CD4-positive, alpha-beta T cell treated with Interleukin-17A for 1 hour (primary cell): ENCODE measurements around the gene ACVR2A.
A peak's percentile ranks its signal among the peaks of the same experiment; 100 is the strongest.

Source experiments
- DNase-seq: peaks from one replicate; pipeline ENCODE4 v3.0.0-alpha.2; 2020

ACVR2A gene

GRCh38 chr2:147844697-147845410, at the start of gene ACVR2A:
TSS of gene ACVR2A (plus strand) at chr2:147845029. CDS start at chr2:147845153, 124 bp downstream.
- peak; percentile 56 for DNase-seq

GRCh38 chr2:147800316-147800715, 44.5 kb upstream of the ACVR2A start:
- no peak for DNase-seq

DNA sequence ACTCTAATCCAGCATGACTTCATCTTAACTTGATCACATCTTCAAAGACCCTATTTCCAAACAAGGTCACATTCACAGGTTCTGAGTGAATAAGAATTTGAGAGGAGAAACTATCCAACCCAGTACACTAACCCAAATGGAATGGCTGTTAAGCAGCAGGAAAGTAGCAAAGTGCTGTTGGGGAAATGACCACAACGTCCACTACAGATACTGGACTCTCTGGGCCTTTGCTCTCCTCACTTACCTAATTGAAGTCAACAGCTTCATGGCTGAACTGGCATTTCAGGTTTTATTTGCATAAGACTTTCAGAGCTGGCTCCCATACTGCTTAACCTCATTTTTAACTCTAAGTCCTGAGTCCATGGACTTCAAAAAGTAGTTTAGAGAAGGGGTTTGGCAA, 38.0 kb upstream of the ACVR2A start:
- no peak for DNase-seq

DNA sequence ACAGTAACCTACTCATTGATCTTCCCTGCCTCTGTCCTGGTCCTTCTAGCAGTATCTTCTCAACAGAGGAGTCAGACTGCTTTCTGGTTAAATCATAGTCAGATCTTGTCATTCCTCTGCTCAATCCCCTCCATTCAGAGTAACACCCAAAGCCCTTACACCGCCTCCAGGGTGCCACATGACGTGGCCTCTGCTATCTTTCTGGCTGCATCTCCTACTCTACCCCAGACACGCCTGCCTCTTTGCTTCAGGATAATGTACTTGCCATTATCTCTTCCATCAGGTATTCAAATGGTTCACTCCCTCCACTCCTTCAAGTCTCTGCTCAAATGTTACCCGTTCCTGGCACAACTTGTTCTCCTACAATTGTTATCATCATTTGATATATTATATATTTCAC, 36.3 kb upstream of the ACVR2A start:
- no peak for DNase-seq

- no peak for DNase-seq
Observed at GRCh38 chr2:147810883-147811765, 33.7 kb upstream of the ACVR2A start.

GRCh38 chr2:147818741-147819140, 26.1 kb upstream of the ACVR2A start:
- DNase-seq = no peak

DNA sequence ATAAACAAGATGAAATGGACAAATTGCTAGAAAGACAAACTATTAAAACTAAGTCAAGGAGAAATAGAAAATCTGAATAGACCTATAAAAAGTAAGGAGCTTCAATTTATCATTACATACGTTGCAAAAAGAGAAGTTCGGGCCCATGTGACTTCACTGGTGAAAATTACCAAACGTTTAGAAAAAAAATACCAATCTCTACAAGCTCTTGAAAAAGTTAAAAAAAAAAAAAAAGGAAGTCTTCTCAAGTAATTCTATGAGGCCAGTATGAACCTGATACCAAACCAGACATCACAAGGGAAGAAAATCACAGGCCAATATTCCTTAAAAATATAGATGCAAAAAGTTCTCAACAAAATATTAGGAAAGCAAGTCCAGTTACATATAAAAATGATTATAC, 20.2 kb upstream of the ACVR2A start:
- no peak for DNase-seq

DNA sequence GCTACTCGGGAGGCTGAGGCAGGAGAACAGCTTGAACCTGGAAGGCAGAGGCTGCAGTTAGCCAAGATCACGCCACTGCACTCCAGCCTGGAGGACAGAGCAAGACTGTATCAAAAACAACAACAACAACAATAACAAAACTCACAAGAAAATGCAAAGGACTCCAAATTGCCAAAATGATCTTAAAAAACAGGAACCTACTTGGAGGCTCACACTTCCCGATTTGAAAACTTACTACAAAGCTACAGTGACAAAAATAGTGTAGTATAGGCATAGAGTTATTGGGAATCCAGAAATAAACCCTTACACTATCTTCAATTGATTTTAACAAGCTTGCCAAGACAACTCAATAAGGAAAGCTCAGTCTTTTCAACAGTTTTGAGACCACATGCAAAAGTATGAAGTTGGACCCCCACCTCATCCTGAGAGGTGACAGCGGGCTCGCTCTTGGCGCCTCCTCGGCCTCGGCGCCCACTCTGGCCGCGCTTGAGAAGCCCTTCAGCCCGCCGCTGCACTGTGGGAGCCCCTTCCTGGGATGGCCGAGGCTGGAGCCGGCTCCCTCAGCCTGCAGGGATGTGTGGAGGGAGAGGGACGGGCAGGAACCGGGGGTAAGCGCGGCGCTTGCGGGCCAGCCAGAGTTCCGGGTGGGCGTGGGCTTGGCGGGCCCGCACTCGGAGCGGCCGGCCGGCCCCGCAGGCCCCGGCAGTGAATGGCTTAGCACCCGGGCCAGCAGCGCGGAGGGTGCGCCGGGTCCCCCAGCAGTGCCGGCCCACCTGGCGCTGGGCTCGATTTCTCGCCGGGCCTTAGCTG, 18.3 kb upstream of the ACVR2A start:
- no peak for DNase-seq

DNA sequence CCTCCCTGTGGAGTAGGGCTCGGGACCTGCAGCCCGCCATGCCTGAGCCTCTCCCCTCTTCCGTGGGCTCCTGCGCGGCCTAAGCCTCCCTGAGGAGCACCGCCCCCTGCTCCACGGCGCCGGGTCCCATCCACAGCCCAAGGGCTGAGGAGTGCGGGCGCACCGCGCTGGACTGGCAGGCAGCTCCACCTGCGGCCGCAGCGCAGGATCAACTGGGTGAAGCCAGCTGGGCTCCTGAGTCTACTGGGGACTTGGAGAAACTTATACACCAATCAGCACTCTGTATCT, 17.8 kb upstream of the ACVR2A start:
- DNase-seq = no peak

DNA sequence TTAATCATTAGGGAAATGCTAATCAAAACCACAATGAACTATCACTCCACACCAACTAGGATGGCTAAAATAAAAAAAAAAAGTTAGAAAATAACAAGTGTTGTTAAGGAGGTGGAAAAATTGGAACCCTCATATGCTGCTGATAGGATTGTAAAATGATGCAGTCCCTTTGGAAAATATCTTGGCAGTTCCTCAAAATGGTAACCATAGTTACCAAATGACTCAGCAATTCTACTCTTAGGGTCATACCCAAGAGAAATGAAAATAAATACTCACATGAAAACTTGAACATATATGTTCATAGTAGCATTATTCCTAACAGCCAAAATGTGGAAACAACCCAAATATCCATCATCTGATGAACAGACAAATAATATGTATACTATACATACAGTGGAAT, 15.7 kb upstream of the ACVR2A start:
- no peak for DNase-seq

- DNase-seq = no peak
Observed at GRCh38 chr2:147836099-147836498, 8.7 kb upstream of the ACVR2A start.

DNA sequence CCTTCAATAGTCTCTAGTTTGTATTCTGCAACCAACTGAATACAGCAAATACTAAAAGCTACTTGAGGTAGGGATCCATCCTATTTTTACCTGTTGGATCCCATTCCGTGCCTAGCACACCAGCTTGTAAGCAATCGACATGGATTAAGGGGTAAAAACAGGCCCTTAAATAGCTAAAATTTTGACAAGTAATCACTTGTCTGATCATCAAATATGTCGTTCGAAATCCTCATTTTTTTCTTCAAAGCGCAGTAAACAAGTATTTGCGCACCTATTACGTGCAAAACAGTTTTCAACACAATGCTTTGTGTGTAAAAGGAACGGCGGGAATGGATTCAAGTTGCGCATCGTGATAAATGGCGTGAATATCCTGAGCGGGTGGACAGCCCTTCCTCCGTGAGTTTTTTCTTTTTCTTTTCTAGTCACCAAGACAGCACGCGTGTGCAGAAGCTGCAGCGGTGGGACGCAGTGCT, 1.4 kb upstream of the ACVR2A start:
- no peak for DNase-seq

DNA sequence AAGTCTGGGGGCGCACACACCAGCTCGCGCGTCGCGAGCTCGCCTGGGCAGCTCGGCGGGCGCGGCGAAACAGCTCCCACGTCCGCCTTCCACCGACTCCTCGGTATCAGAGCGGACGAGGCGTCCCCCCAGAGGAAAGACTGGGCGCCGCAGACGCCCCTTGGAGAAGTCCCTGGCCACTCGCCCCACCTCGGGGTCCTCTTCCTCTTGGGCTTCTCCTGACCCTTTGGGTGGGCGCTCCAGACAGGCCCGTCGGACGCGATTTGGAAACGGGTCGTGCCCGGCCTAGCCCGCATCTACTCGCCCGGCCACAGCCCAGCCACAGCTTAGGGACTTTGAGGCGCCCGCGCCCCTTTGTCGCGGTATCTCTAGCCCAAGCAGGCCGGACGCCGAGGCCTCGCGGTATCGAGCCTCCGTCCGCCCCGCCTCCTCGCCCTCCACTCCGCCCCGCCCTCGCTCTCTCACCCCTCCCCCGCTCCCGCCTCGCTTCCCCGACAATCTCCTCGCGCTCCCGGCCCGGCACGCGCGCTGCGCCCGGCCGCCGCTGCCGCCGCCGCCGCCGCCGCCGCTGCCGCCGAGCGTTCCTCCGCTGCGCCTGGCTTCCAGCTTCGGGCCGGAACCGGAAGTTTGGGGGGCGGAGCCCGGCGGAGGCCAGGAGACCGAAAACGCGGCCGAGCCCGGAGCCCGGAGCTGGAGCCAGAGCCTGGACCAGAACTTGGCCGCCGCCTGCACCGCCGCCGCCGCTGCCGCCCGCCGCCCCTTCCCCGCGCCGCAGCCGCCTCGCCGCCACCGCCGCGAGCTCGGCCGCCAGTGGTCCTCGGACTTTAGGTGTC, 749 bp upstream of the ACVR2A start:
- peak; percentile 86 for DNase-seq

- peak; percentile 61 for DNase-seq
Observed at GRCh38 chr2:147845411-147845971, 662 bp downstream of the ACVR2A start.

DNA sequence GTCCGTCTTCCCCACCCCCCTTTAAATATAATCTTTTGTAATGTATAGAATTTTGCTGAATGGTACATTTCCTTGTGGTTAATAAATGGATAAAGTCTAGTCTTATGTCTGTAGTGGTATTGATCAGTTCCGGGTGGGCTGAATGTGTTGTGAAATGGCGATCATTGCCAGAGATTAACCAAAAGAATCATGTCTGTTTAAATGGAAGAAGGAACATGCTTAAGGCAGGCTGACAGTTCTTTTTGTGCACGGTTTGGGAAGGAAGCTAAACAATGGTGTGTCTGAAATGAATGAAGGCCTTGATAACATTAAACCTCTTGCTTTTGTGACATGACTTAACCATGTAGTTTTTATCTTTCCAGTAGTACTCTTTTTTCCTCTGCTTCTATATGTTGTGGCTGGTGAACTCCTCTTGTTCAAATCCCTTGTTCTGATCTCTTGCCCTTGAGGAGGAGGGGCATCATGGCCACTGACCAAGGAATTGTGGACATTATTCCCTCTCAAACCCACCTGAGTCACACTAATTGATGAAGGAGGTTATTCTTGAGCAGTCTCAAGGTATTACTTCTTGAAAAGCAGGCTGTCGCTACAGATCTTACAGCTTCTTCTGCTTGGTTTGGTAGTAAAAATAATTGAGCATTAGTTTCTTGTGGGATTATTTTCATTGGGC, 1.7 kb downstream of the ACVR2A start:
- DNase-seq = no peak

- no peak for DNase-seq
Observed at GRCh38 chr2:147847746-147848391, 3.0 kb downstream of the ACVR2A start.

DNA sequence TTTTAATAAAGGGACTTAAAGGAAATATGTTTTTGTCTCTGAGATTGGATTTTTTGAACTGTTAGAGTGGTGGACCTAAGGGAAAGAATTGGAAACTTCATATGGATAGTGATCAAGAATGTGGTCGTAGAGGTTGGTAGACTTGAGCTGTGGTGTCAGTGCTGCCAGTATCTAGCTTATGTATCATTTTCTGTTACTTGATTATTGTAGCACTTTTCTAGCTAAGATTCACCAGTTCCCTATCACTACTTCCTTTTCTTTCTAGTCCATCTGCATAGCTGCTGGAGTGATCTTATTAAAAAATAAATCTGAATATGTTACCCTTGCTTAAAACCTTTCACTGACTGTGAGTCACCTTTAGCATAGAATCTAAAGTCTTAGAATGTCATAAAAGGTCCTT, 6.0 kb downstream of the ACVR2A start:
- DNase-seq = no peak

DNA sequence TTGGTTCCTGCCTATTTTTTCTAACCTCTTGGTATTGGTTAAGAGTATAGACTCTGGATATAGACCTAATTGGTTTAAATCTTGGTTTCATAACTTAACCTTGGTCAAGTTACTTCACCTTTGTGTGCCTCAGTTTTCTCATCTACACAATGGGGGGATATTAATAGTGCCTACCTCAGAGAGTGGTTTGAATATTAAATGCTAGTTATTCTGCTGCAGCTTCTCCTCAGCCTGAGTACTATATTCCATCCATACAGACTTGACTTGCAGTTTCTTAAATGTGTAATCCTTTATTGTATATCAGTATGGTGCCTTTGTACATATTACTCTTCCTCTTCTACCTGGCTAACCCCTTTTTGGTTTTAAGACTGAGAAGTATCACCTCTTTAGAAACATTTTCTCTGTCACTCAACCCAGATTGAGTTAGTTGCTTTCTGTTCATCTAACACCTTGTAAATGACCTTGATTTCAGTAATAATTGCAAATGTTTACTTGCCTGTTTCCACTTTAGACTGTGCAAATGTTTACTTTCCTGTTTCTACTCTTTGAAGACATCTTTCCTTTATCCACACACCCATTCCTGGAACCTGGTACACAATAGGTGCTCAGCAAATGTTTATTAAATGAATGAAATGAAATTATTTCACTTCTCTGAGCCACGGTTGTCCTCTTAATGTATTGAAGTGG, 6.6 kb downstream of the ACVR2A start:
- no peak for DNase-seq

GRCh38 chr2:147854557-147855134, 9.8 kb downstream of the ACVR2A start:
- DNase-seq = no peak

DNA sequence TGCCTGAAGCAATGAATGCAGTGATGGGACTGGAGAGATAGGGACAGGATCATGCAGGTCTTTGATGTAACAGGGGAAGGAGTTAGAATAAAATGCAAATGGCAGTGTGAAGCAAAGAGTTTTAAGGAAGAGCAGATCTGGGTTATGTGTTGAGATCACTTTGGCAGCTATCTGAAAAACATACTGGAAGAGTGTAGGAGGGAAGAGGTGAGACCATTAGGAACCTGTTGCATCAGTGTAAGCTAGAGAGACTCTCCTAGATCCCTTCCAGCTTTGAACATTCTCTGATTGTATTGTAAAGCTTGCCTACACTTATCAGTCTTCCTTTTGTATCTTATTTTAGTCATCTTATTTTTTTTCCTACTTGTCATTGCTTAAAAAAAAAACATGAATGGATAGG, 10.5 kb downstream of the ACVR2A start:
- no peak for DNase-seq
